Measurements from ENCODE around the gene GTPBP6.
A peak's percentile ranks its signal among the peaks of the same experiment; 100 is the strongest.
"Not testable (repeated sequence)": the region's sequence is repeated elsewhere in the genome, so short reads cannot be mapped to it uniquely, and the experiment has no call there.

GTPBP6 gene

DNA sequence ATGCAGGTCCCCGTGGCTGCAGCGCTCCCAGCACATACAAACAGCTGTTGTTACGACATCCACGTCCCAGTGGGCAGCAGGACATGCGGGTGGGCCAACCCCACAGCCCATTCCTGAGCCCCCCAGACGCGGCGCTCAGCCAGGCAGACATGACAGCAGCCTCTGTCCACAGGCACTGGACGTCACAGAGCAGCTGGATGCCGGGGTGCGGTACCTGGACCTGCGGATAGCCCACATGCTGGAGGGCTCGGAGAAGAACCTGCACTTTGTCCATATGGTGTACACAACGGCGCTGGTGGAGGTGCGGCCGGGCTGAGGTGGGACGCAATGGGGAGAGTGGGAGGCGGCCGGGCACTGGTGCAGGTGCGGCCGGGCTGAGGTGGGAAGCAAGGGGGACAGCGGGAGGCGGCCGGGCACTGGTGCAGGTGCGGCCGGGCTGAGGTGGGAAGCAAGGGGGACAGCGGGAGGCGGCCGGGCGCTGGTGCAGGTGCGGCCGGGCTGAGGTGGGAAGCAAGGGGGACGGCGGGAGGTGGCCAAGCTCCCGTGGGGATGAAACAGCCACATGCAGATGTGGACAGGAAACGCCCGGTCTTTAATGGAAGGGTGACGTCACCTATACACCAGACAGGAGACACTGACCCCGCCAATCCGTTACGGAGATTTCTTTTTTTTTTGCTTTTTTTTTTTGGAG is 28.0 kb downstream of the GTPBP6 start:
- no peak for DNase-seq

DNA sequence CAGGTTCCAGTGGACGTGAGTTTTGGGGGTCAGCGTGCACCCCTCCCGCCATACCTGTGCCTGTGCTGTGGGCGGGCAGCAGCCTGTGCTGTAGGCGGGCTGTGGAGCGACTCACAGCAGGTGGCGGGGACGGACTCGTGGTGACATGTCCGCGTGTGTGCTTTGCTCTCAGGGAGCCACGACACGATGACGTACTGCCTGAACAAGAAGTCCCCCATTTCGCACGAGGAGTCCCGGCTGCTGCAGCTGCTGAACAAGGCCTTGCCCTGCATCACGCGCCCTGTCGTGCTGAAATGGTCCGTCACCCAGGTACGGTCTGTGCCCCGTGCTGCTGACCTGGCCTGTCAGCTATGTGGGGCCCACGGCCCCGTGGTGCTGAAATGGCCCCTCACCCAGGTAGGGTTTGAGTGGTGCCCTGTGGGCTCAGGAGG is 30.0 kb downstream of the GTPBP6 start:
- DNase-seq: no peak

DNA sequence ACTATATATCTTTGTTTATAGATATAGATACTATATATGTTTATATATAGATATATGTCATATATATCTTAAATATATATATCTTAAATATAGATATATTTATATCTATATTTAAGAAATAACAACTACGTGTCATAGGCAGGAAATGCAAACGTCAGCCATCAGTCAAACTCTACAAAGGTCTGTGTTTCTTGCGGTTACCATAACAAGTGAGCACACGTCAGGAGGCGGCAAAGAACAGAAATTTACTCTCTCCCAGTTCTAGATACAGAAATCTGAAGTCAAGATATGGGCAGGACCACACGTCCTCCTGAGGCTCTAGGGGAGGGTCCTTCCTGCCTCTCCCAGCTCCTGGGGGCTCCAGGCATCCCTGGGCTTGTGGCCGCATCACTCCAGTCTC is 30.9 kb downstream of the GTPBP6 start:
- no peak for DNase-seq

DNA sequence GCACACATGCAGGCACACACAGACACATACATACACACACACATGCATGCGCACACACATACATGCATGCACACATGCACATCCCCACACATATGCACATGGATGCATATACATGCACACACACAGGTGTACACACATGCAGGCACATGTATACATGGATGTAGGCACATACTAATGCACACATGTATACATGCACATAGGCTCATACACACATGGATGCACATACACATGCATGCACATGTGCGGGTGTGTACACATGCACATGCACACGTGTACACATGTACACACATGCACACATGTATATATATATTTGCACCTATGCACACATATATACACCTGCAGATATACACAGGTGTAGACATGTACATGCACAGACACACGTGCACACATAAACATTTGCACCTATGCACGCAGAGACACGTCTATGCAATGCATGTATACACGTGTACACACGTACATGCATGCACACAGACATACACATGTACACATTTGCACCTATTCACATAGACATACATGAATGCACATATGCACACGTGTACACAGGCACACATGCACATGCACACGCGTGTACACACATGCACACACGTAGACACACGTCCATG is 33.4 kb downstream of the GTPBP6 start:
- no peak for DNase-seq

DNA sequence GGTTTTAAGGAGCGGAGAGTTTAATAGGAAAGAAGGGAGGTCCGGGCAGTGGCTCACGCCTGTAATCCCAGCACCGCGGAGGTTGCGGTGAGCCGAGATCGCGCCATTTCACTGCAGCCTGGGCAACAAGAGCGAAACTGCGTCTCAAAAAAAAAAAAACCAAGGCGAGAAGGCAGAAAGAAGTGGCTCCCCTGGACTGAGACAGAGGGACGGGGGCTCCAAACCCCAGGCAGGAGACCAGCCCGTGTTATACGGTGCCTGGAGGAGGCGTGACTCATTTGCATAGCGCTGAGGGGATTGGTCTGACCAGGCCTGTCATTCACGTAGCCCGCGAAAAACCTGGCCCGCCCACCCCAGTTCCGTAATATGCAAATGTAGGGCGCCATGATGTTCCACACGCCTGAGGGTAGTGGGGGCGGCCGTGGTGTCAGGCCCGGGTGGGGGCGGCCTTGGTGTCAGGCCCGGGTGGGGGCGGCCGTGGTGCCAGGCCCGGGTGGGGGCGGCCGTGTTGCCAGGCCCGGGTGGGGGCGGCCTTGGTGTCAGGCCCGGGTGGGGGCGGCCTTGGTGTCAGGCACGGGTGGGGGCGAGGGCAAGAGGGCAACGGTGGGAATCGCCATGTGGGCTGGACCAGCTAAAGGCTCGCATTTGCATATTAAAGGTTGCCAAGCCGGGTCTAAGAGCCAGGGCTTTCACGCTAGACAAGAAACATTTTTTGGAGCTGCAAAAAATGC is 35.3 kb downstream of the GTPBP6 start:
- peak; percentile 95 for DNase-seq

DNA sequence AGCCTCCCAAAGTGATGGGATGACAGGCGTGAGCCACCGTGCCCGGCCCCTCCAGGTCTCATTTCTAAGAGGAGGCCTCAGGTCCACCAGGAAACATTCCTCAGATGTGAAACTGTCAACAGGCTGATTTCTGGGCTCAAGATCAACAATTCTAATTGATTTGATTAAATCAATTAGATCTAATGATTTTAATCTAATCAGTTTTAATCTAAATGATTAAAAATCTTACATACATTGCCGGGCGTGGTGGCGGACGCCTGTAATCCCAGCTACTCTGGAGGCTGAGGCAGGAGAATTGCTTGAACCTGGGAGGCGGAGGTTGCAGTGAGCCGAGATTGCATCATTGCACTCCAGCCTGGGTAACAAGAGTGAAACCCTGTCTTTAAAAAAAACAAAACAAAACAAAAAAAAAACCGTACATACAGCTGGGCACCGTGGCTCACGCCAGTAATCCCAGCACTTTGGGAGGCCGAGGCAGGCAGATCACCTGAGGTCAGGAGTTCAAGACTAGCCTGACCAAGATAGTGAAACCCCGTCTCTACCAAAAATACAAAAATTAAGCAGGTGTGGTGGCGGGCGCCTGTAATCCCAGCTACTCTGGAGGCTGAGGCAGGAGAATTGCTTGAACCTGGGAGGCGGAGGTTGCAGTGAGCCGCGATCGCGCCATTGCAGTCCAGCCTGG is 36.5 kb downstream of the GTPBP6 start:
- DNase-seq: not testable (repeated sequence)

DNA sequence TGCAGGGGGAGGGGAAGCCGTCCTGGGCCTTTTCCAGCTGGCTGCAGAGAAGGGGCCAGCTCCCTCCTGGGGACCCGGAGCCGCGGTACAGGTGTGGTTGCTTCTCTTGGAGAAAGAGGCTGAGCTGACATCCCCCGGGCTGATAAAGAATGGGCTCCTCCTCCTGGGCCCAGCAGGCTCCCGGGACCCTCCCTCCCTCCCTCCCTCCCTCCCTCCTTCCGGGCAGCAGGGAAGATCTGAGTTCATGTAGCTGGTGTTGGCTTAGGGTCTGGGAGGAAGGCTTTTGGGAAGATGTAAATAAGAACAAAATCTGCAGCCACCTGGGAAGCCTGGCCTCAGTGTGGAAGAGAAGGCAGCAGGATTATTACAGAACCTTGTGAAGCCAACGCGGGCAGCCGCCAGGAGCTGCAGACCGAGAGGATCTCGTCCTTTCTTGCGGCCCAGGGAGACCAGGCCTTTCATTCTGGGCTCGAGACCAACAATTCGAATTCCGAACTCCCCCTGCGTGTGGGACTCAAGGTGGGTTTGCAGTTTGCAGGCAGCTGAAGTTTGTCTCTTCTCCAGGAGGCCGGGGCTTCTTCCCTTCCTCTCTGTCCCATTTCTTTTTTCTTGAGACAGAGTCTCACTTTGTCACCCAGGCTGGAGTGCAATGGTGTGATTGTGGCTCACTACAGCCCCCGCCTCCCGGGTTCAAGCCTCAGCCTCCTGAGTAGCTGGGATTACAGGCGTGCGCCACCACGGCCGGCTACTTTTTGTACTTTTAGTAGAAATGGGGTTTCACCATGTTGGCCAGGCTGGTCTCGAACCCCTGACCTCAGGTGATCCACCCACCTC is 37.2 kb downstream of the GTPBP6 start, which contains the start of gene PLCXD1:
TSS of gene PLCXD1 (plus strand) at position 216 of the 834 bp plus-strand sequence. CDS start 2,807 bp downstream, outside the sequence.
- DNase-seq: no peak

DNA sequence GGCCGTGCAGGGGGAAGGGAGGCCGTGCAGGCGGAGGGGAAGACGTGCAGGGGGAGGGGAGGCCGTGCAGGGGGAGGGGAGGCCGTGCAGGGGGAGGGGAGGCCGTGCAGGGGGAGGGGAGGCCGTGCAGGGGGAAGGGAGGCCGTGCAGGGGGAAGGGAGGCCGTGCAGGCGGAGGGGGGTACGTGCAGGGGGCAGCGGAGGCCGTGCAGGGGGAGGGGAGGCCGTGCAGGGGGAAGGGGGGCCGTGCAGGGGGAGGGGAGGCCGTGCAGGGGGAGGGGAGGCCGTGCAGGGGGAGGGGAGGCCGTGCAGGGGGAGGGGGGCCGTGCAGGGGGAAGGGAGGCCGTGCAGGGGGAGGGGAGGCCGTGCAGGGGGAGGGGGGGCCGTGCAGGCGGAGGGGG is 37.9 kb downstream of the GTPBP6 start:
- not testable (repeated sequence) for DNase-seq

DNA sequence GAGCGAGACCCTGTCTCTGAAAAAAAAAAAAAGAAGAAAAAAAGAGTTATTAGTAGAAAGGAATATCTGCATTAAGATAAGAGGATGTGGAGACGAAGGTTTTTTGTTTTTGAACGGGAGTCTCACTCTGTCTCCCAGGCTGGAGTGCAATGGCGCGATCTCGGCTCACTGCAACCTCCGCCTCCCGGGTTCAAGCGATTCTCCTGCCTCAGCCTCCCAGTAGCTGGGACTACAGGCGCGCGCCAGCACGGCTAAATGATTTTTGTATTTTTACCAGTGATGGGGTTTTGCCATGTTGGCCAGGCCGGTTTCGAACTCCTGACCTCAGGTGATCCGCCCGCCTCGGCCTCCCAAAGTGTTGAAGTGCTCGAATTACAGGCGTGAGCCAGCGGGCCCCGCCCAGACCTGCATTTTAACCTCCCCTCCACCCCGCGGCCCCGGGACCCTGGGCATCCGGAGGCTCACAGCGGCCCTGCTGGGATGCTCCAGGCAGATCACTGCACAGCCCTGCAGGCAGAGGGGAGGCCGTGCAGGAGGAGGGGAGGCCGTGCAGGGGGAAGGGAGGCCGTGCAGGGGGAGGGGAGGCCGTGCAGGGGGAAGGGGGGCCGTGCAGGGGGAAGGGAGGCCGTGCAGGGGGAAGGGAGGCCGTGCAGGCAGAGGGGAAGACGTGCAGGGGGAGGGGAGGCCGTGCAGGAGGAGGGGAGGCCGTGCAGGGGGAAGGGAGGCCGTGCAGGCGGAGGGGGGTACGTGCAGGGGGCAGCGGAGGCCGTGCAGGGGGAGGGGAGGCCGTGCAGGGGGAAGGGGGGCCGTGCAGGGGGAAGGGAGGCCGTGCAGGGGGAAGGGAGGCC is 38.6 kb downstream of the GTPBP6 start:
- DNase-seq: not testable (repeated sequence)

DNA sequence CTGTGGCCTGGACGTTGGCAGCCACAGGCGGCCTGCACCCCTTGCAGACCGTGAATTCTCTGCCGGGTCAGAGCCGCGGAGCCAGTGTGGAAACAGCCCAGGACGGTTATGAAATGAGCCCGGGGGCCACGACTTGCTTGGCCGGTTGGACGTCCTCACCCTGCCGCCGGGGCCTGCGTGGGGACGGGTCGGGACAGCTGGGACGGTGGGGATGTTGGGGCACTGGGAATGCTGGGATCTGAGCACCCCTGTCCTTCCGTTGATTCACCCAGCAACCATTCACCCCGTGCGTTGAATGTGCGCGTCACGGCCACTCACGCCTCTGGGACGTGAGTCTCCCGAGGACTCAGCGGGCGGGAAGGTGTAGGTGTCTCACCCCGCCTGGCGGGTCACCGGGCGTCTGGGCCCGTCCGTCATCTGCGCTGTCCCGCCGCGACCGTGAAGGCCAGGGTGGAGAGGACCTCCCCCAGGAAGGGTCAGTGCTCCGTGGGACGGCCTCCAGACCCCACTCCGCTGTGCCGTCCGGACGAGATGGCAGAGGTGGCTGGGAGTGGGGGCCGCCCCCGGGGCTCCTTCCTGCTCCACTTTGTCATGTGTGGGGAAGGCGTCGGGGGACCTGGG is 41.9 kb downstream of the GTPBP6 start:
- DNase-seq: no peak

DNA sequence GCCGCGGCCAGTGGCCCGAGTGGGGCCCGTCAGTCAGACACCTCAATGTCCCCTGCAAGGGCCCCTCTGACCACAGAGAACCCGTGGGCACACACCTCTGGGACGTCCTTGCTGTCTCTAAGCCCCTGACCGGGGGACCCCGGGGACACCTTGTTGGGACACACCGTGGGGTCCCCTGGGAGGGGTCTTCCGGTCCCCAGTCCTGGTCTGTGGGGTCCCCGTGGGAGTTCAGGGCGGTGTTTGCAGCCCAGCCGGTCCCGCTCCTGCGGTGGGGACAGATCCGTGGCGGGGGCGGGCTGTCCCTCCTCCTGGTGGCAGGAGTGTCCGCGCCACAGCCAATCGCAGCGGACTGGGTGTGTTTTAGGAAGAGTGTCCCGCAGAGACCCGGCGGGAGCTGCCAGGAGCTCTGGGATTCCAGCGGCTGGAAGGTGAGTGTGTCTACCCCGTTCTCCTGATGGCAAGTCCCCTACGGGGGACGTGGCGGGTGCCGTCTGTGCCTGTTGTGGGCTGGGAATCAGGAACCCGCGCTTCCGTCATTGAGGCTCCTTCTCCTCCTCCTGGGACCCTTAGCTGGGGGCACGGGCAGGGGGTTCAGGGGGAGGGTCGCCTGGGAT is 42.5 kb downstream of the GTPBP6 start:
- DNase-seq: peak; percentile 30

DNA sequence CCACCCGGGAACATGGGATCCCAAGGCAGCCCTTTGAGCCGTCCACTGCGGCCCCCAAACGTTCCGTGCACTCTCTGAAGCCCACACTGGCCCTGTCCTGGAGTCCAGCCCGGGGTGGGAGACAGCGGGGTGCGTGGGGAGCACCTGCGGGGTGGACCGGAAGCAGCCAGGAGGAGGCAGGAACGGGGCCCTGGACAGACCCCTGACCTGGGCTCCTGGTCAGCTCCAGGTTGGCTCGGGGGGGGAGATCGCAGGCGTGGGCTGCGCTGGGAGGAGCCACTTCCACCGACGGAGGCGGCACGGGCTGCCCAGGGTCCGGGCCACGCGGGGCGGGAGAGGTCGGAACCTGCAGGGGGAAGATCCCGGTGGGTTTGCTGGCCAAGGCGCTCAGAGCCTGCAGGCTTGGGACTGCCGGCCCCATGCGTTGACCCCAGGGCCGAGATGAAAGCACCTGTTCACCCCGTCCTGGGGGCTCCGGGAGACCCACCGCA is 43.1 kb downstream of the GTPBP6 start:
- no peak for DNase-seq

DNA sequence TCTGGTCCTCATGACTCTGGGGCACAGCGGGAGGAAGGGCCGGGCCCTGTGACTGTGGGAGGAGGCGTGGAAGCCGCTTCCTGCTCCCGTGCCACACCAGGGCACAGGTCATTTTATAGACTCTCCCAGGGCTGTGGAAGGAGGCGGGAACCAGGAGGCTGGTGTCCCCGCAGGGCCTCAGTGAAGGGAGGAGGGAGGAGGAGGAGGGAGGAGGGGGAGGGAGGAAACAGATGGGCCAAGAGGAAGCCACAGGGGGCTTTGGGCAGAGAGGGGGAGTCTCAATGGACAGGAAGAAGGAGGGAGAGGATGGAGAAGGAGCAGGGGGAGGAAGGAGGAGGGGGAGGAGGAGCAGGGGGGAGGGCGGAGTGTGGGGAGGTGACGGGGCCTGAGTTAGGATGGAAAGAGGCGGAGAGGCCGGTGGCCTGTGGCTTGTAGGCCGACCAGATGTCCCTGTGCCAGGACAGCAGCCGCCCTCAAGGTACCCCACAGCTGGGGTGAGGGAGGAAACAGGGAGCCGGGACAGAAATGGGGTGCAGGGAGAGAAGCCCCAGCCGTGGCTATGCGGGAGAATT is 43.6 kb downstream of the GTPBP6 start:
- no peak for DNase-seq

DNA sequence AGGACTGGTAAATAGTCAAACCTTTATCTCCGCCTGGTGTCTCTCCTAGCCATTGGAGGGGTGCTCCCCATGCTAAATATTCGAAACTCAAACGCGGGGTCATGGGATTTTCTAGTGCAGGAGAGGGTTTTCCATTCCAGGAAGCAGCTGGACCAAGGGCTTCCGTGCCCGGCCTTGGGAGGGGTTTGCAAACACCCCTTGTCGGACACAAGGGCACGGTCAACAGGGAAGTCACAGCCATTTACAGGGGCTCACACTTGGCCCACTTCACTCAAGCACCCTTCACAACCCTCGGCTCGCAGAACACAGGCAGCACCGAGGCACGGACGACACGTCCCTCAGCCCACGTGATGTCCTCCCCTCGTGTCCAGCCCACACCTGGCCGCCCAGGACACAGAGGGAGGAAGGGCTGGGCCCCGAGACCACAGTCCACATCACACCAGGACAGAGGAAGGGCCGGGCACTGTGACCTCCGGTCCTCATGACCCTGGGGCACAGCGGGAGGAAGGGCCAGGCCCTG is 47.7 kb downstream of the GTPBP6 start:
- DNase-seq: no peak

DNA sequence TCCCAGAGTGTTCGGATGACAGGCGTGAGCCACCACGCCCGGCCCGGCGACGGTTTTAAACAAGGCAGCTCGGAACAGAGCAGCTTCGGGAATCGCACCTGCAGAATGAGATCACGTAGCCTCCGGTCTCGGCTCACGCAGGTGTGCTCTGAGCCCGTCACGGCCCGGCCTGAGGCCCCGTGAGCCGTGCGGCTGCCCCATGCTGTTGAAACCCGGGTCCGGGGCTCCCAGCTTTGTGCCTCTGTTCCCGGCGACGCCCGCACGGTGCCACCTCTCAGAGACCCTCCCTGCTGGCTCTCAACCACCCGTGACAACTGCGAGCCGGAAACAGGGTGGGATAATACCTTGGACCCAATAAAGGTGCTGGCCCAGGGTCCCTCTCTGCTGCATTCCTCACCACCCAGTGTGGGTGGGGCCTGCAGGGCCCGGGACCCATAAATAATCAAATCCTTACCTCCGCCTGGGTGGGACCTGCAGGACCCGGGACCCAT is 50.8 kb downstream of the GTPBP6 start:
- no peak for DNase-seq

DNA sequence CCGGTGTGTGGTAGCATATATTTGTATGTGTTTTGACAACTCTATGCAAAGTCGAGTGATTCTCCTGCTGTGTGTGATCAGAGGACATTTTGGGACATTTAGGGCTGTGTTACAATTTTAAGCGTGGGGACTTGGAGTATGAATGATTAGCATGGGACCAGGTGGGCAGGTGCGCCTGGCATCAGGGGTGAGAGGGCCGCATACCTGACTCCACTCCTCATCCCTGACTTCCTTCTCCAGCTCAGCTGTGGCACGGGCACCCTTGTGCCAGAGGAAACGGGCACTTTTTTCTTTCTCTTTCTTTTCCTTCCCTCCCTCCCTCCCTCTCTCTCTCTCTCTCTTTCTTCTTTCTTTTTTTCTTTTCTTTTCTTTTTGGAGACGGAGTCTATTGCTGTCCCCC is 53.1 kb downstream of the GTPBP6 start:
- no peak for DNase-seq

DNA sequence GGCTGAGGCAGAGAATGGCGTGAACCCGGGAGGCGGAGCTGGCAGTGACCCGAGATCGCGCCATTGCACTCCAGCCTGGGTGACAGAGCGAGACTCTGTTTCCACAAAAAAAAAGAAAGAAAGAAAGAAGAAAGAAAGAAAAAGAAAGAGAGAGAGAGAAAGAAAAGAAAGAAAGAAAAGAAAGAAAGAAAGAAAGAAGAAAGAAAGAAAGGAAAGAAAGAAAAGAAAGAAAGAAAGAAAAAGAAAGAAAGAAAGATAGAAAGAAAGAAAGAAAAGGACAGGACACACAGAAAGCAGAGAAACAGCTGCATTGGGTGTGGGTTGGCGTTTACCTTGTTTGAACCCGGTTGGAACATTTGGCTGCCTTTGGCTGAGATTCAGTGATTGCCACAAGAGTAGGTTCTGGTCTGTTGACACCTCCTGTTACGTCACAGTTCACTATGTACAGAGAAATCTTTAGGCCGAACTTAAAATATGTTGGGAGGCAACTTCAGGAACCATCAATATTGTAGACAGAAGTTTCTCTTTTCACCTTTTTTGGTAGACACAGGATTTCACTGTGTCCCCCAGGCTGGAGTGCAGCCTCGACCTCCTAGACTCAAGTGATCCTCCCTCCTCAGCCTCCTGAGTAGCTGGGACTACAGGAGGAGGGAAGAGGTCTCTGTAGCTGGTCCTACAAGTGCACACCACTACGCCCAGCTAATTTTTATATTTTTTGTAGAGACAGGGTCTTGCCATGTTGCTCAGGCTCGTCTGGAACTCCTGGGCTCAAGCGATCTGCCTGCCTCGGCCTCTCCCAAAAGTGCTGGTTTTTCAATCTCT is 53.8 kb downstream of the GTPBP6 start:
- no peak for DNase-seq

DNA sequence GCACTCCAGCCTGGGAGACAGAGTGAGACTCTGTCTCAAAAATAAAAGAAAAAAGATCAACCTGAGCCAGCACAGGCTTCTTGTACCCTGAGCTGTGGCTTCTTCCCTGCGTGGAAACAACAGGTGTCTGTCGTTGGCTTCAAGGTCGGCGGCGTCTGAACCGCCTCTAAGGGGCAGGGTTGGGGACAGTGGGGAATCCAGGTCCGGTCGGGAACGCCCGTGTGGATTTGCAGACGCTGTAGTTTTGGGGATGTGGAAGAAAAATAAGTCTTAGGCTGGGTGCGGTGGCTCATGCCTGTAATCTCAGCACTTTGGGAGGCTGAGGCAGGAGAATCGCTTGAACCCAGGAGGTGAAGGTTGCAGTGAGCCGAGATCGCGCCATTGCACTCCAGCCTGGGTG is 54.6 kb downstream of the GTPBP6 start:
- DNase-seq: not testable (repeated sequence)

All from activated CD4-positive, alpha-beta T cell treated with anti-CD3 and anti-CD28 coated beads, Interleukin-10, Interleukin-2, amounts not matched to agents 100 ng/mL and 50 ng/mL, durations not matched to agents 16 hours and 8 hours (primary cell).